Tongue (tissue), 2 donors: ENCODE data around the gene WNT3. TPM values are rescaled to one million over a fixed set of nuclear protein-coding genes. Genes with fewer than 3 reads are reported as not detected.
"Not testable (repeated sequence)": the region's sequence is repeated elsewhere in the genome, so short reads cannot be mapped to it uniquely, and the experiment has no call there.

Experiments
- DNase-seq: peaks from one replicate; pipeline ENCODE4 v3.0.0-alpha.2; 2015
- total RNA-seq: library from RNA; depleted of rRNA; stranded (reverse); fragments of >200 nt; gene quantifications from one replicate; pipeline ENCODE4 v1.2.3, GENCODE V29; 2014

Gene WNT3
- total RNA-seq, 1 donor from 2014 or later = 1.4 TPM

- no peak for DNase-seq
These were observed 35.4 kb downstream of the WNT3 start for GRCh38 chr17:46783031-46783593.

GRCh38 chr17:46782250-46782953 lies 36.1 kb downstream of the WNT3 start:
- DNase-seq = no peak

GRCh38 chr17:46780003-46780373 lies 38.5 kb downstream of the WNT3 start:
- no peak for DNase-seq

GRCh38 chr17:46777943-46778915 lies 40.3 kb downstream of the WNT3 start:
- DNase-seq = no peak

GRCh38 chr17:46776298-46777005 lies 42.0 kb downstream of the WNT3 start:
- no peak for DNase-seq

- DNase-seq = no peak
These were observed 44.3 kb downstream of the WNT3 start for GRCh38 chr17:46774108-46774737.

- no peak for DNase-seq
These were observed 44.8 kb downstream of the WNT3 start for GRCh38 chr17:46773676-46774075.

GRCh38 chr17:46773221-46773605 lies 45.3 kb downstream of the WNT3 start:
- no peak for DNase-seq

- DNase-seq = no peak
These were observed 45.8 kb downstream of the WNT3 start for GRCh38 chr17:46772475-46773220.

GRCh38 chr17:46771561-46772474 lies 46.7 kb downstream of the WNT3 start:
- DNase-seq = peak; percentile 65

- peak; percentile 59 for DNase-seq
These were observed 47.5 kb downstream of the WNT3 start for GRCh38 chr17:46770818-46771560.

GRCh38 chr17:46770439-46770817 lies 48.1 kb downstream of the WNT3 start:
- no peak for DNase-seq

- no peak for DNase-seq
These were observed 48.7 kb downstream of the WNT3 start for GRCh38 chr17:46769531-46770438.

- DNase-seq = not testable (repeated sequence)
These were observed 49.6 kb downstream of the WNT3 start for GRCh38 chr17:46768896-46769295.

GRCh38 chr17:46768540-46768870 lies 50.0 kb downstream of the WNT3 start:
- no peak for DNase-seq

- DNase-seq = no peak
These were observed 51.7 kb downstream of the WNT3 start for GRCh38 chr17:46766493-46767491.

GRCh38 chr17:46765453-46765852 lies 53.0 kb downstream of the WNT3 start:
- DNase-seq = no peak
